ENCODE data around the gene PTPRT. TPM values are rescaled to one million over a fixed set of nuclear protein-coding genes. Genes with fewer than 3 reads are reported as not detected.

PTPRT gene
- total and polyA plus RNA-seq, 4 donors: 0.03 to 0.19 (median 0.18) TPM; not detected in 1

- Histone ChIP-seq H3K9me3 (ENCODE audit: control insufficient read depth, low read length) (no peaks in the 10 kb centered on the region), H3K27me3 (ENCODE audit: control insufficient read depth in 1 of 2, insufficient read depth in 2 of 2, low read length in 1 of 2) (no peaks in the 10 kb centered on the region), H3K27ac (ENCODE audit: low read depth in 1 of 2, low read length in 2 of 2) (no peak overlapping the region), H3K4me3 (ENCODE audit: low read length in 2 of 2) (no peak overlapping the region), H3K36me3 (ENCODE audit: control insufficient read depth in 1 of 2, insufficient read depth in 2 of 2, low read length in 1 of 2) (no peaks in the 10 kb centered on the region), H3K4me1 (ENCODE audit: control insufficient read depth in 1 of 2, insufficient read depth in 2 of 2, low read length in 2 of 2) (no peaks in the 10 kb centered on the region)
- no peak for ATAC-seq (ENCODE audit: low FRiP score)
- DNase-seq: no peak
- WGBS, 2 donors: 79 to 80% methylated on average over 9 of the region's 9 CpGs
- intact Hi-C loops (cut with DNase I): no loop called here
Measured at GRCh38 chr20:43034981-43035724, 154.6 kb downstream of the PTPRT start.

GRCh38 chr20:43032459-43032858, 157.2 kb downstream of the PTPRT start:
- Histone ChIP-seq H3K27ac (ENCODE audit: low read depth in 1 of 2, low read length in 2 of 2) (no peak overlapping the region), H3K9me3 (ENCODE audit: control insufficient read depth, low read length) (no peaks in the 10 kb centered on the region), H3K27me3 (ENCODE audit: control insufficient read depth in 1 of 2, insufficient read depth in 2 of 2, low read length in 1 of 2) (no peaks in the 10 kb centered on the region), H3K4me3 (ENCODE audit: low read length in 2 of 2) (no peak overlapping the region), H3K4me1 (ENCODE audit: control insufficient read depth in 1 of 2, insufficient read depth in 2 of 2, low read length in 2 of 2) (no peaks in the 10 kb centered on the region), H3K36me3 (ENCODE audit: control insufficient read depth in 1 of 2, insufficient read depth in 2 of 2, low read length in 1 of 2) (no peaks in the 10 kb centered on the region)
- DNase-seq (no peak), ATAC-seq (ENCODE audit: low FRiP score) (no peak)
- intact Hi-C loops (cut with DNase I): no loop called here
- WGBS, 2 donors: 76 to 79% methylated on average over 3 of the region's 3 CpGs

- Histone ChIP-seq H3K9me3 (ENCODE audit: control insufficient read depth, low read length) (no peaks in the 10 kb centered on the region), H3K36me3 (ENCODE audit: control insufficient read depth in 1 of 2, insufficient read depth in 2 of 2, low read length in 1 of 2) (no peaks in the 10 kb centered on the region), H3K27ac (ENCODE audit: low read depth in 1 of 2, low read length in 2 of 2) (no peak overlapping the region), H3K27me3 (ENCODE audit: control insufficient read depth in 1 of 2, insufficient read depth in 2 of 2, low read length in 1 of 2) (no peaks in the 10 kb centered on the region), H3K4me1 (ENCODE audit: control insufficient read depth in 1 of 2, insufficient read depth in 2 of 2, low read length in 2 of 2) (no peaks in the 10 kb centered on the region), H3K4me3 (ENCODE audit: low read length in 2 of 2) (no peak overlapping the region)
- ATAC-seq (ENCODE audit: low FRiP score) (no peak), DNase-seq (no peak)
- WGBS, 2 donors: 91% methylated on average over 8 of the region's 8 CpGs
- intact Hi-C loops (cut with DNase I): no loop called here
Measured at GRCh38 chr20:43029176-43029575, 160.5 kb downstream of the PTPRT start.

GRCh38 chr20:43028470-43028869, 161.2 kb downstream of the PTPRT start:
- no peaks in the 10 kb centered on the region for H3K4me1 ChIP-seq (ENCODE audit: control insufficient read depth in 1 of 2, insufficient read depth in 2 of 2, low read length in 2 of 2)
- H3K4me3 ChIP-seq (ENCODE audit: low read length in 2 of 2): no peak overlapping the region
- ATAC-seq (ENCODE audit: low FRiP score): no peak
- no peaks in the 10 kb centered on the region for H3K36me3 ChIP-seq (ENCODE audit: control insufficient read depth in 1 of 2, insufficient read depth in 2 of 2, low read length in 1 of 2)
- no peak for DNase-seq
- no peaks in the 10 kb centered on the region for H3K9me3 ChIP-seq (ENCODE audit: control insufficient read depth, low read length)
- no peaks in the 10 kb centered on the region for H3K27me3 ChIP-seq (ENCODE audit: control insufficient read depth in 1 of 2, insufficient read depth in 2 of 2, low read length in 1 of 2)
- H3K27ac ChIP-seq (ENCODE audit: low read depth in 1 of 2, low read length in 2 of 2): no peak overlapping the region
- intact Hi-C loops (cut with DNase I): no loop called here
- 55 to 56% methylated on average over 3 of the region's 3 CpGs for WGBS, 2 donors

- Histone ChIP-seq H3K4me3 (ENCODE audit: low read length in 2 of 2) (no peak overlapping the region), H3K27ac (ENCODE audit: low read depth in 1 of 2, low read length in 2 of 2) (no peak overlapping the region), H3K4me1 (ENCODE audit: control insufficient read depth in 1 of 2, insufficient read depth in 2 of 2, low read length in 2 of 2) (no peaks in the 10 kb centered on the region), H3K27me3 (ENCODE audit: control insufficient read depth in 1 of 2, insufficient read depth in 2 of 2, low read length in 1 of 2) (peaks cover 0 to 2% of the 10 kb centered on the region in 2 donors), H3K36me3 (ENCODE audit: control insufficient read depth in 1 of 2, insufficient read depth in 2 of 2, low read length in 1 of 2) (no peaks in the 10 kb centered on the region), H3K9me3 (ENCODE audit: control insufficient read depth, low read length) (no peaks in the 10 kb centered on the region)
- WGBS, 2 donors: 16 to 17% methylated on average over 3 of the region's 3 CpGs
- ATAC-seq (ENCODE audit: low FRiP score) (no peak), DNase-seq (no peak)
- intact Hi-C loops (cut with DNase I): no loop called here
Measured at GRCh38 chr20:43023836-43024235, 165.9 kb downstream of the PTPRT start.

GRCh38 chr20:43022568-43022967, 167.1 kb downstream of the PTPRT start:
- whole genome bisulfite sequencing, 2 donors: 94% methylated on average over 1 of the region's 1 CpG
- DNase-seq: no peak

GRCh38 chr20:43022081-43022480, 167.6 kb downstream of the PTPRT start:
- Histone ChIP-seq H3K4me1 (ENCODE audit: control insufficient read depth in 1 of 2, insufficient read depth in 2 of 2, low read length in 2 of 2) (no peaks in the 10 kb centered on the region), H3K4me3 (ENCODE audit: low read length in 2 of 2) (no peak overlapping the region), H3K36me3 (ENCODE audit: control insufficient read depth in 1 of 2, insufficient read depth in 2 of 2, low read length in 1 of 2) (no peaks in the 10 kb centered on the region), H3K9me3 (ENCODE audit: control insufficient read depth, low read length) (peaks cover 1% of the 10 kb centered on the region), H3K27me3 (ENCODE audit: control insufficient read depth in 1 of 2, insufficient read depth in 2 of 2, low read length in 1 of 2) (peaks cover 0 to 2% of the 10 kb centered on the region in 2 donors), H3K27ac (ENCODE audit: low read depth in 1 of 2, low read length in 2 of 2) (no peak overlapping the region)
- no peak for DNase-seq
- intact Hi-C loops (cut with DNase I): no loop called here
- 76 to 78% methylated on average over 2 of the region's 2 CpGs for WGBS, 2 donors
- ATAC-seq (ENCODE audit: low FRiP score): no peak

More at GRCh38 chr20:43022568-43022967, 167.1 kb downstream of the PTPRT start:
- Histone ChIP-seq H3K36me3 (ENCODE audit: control insufficient read depth in 1 of 2, insufficient read depth in 2 of 2, low read length in 1 of 2) (no peaks in the 10 kb centered on the region), H3K27me3 (ENCODE audit: control insufficient read depth in 1 of 2, insufficient read depth in 2 of 2, low read length in 1 of 2) (peaks cover 0 to 2% of the 10 kb centered on the region in 2 donors), H3K4me1 (ENCODE audit: control insufficient read depth in 1 of 2, insufficient read depth in 2 of 2, low read length in 2 of 2) (no peaks in the 10 kb centered on the region), H3K4me3 (ENCODE audit: low read length in 2 of 2) (no peak overlapping the region), H3K9me3 (ENCODE audit: control insufficient read depth, low read length) (no peaks in the 10 kb centered on the region), H3K27ac (ENCODE audit: low read depth in 1 of 2, low read length in 2 of 2) (no peak overlapping the region)
- intact Hi-C loops (cut with DNase I): no loop called here
- no peak for ATAC-seq (ENCODE audit: low FRiP score)

- Histone ChIP-seq H3K27me3 (ENCODE audit: control insufficient read depth in 1 of 2, insufficient read depth in 2 of 2, low read length in 1 of 2) (peaks cover 0 to under 1% of the 10 kb centered on the region in 2 donors), H3K4me1 (ENCODE audit: control insufficient read depth in 1 of 2, insufficient read depth in 2 of 2, low read length in 2 of 2) (no peaks in the 10 kb centered on the region), H3K9me3 (ENCODE audit: control insufficient read depth, low read length) (peaks cover 1% of the 10 kb centered on the region), H3K4me3 (ENCODE audit: low read length in 2 of 2) (no peak overlapping the region), H3K27ac (ENCODE audit: low read depth in 1 of 2, low read length in 2 of 2) (no peak overlapping the region), H3K36me3 (ENCODE audit: control insufficient read depth in 1 of 2, insufficient read depth in 2 of 2, low read length in 1 of 2) (no peaks in the 10 kb centered on the region)
- ATAC-seq (ENCODE audit: low FRiP score): no peak
- no peak for DNase-seq
- WGBS, 2 donors: 56 to 60% methylated on average over 13 of the region's 13 CpGs
- intact Hi-C loops (cut with DNase I): no loop called here
Measured at GRCh38 chr20:43017241-43018030, 172.3 kb downstream of the PTPRT start.

GRCh38 chr20:43016257-43016656, 173.4 kb downstream of the PTPRT start:
- 67 to 78% methylated on average over 4 of the region's 4 CpGs for WGBS, 2 donors
- Histone ChIP-seq H3K27ac (ENCODE audit: low read depth in 1 of 2, low read length in 2 of 2) (no peak overlapping the region), H3K4me1 (ENCODE audit: control insufficient read depth in 1 of 2, insufficient read depth in 2 of 2, low read length in 2 of 2) (no peaks in the 10 kb centered on the region), H3K27me3 (ENCODE audit: control insufficient read depth in 1 of 2, insufficient read depth in 2 of 2, low read length in 1 of 2) (no peaks in the 10 kb centered on the region), H3K4me3 (ENCODE audit: low read length in 2 of 2) (no peak overlapping the region), H3K9me3 (ENCODE audit: control insufficient read depth, low read length) (peaks cover 1% of the 10 kb centered on the region), H3K36me3 (ENCODE audit: control insufficient read depth in 1 of 2, insufficient read depth in 2 of 2, low read length in 1 of 2) (no peaks in the 10 kb centered on the region)
- DNase-seq: no peak
- intact Hi-C loops (cut with DNase I): no loop called here
- ATAC-seq (ENCODE audit: low FRiP score): no peak

Data from aorta (tissue), 5 donors.